ENCODE measurements around the gene PIGC.

DNA sequence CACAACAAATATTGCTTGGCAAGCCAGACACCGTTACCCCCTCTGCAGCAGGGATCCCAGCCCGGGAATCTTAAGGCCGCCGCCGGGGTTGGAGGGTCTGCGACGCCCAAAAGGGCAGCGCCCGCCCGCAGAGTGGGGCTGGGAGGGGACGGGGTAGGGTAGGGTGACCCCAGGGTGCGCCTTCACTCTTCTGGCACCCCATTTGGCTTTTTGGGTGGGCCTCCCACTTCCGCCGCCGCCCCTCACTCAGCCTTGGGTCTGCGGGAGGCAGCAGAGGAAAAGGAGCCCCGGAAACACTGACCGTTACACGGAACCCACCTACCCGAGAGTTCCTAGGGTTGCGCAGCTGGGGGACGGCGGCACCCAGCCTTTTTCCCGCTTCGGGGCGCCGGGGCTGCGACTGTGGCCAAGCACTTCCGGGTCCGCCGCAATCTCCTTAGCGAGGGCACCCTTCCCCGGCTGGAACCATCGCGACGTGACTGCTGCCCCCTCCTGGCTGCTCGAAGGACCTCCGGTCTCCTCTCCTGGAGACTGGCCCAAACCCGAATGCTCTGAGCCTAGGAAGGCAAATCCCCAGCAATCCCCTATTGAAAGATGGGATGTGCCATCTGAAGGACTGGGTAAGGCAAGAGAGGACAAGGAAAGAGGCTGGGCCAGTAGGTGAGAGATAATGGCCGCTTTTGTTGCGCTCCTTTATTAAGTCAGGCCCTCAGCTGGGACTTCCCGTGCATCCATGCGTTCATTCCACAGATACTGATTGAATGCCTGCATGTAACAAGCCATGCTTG is at the start of gene PIGC:
- TF ChIP-seq, protein P1, sequence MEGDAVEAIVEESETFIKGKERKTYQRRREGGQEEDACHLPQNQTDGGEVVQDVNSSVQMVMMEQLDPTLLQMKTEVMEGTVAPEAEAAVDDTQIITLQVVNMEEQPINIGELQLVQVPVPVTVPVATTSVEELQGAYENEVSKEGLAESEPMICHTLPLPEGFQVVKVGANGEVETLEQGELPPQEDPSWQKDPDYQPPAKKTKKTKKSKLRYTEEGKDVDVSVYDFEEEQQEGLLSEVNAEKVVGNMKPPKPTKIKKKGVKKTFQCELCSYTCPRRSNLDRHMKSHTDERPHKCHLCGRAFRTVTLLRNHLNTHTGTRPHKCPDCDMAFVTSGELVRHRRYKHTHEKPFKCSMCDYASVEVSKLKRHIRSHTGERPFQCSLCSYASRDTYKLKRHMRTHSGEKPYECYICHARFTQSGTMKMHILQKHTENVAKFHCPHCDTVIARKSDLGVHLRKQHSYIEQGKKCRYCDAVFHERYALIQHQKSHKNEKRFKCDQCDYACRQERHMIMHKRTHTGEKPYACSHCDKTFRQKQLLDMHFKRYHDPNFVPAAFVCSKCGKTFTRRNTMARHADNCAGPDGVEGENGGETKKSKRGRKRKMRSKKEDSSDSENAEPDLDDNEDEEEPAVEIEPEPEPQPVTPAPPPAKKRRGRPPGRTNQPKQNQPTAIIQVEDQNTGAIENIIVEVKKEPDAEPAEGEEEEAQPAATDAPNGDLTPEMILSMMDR (IDR thresholded peaks at IDR 0.05 in 4 of 5, conservative IDR thresholded peaks at IDR 0.05 in 1 of 5): peak; percentile 67 to 89 (median 82)
- TF ChIP-seq POLR2A (IDR thresholded peaks at IDR 0.05): no peak
